Measurements from ENCODE around the gene TGFB1I1.
A peak's percentile ranks its signal among the peaks of the same experiment; 100 is the strongest.
"Not testable (repeated sequence)": the region's sequence is repeated elsewhere in the genome, so short reads cannot be mapped to it uniquely, and the experiment has no call there.

TGFB1I1 gene

GRCh38 chr16:31471875-31472708, at the start of gene TGFB1I1:
TSS of gene TGFB1I1 (plus strand) at chr16:31472152. CDS start at chr16:31472189, 37 bp downstream.
- no peak for ATAC-seq

DNA sequence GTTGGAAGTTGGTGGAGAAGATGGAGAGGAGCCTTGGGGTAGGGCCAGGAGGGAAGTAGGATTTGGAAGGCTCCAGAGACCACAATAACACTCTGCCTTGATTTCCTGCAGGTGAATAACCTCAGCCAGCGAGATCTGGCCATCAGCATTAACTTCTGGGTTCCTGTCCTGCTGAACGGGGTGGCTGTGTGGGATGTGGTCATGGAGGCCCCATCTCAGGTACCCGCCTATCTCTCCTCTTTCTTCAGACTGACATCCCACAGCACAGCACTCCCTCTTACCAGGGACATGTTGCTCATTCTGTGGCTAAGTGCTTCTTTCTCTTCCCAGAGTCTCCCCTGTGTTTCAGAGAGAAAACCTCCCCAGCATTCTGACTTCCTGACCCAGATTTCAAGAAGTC, 48.7 kb upstream of the TGFB1I1 start:
- ATAC-seq, result no peak

- no peak for ATAC-seq
Observed at GRCh38 chr16:31423801-31424200, 48.2 kb upstream of the TGFB1I1 start.

GRCh38 chr16:31427441-31428278, 44.3 kb upstream of the TGFB1I1 start:
- ATAC-seq, result peak; percentile 35 to 41

GRCh38 chr16:31428279-31428597, 43.7 kb upstream of the TGFB1I1 start, which contains the start of gene COX6A2:
TSS of gene COX6A2 (minus strand) at chr16:31428360. CDS start at chr16:31428325, 35 bp downstream.
- ATAC-seq, result no peak

DNA sequence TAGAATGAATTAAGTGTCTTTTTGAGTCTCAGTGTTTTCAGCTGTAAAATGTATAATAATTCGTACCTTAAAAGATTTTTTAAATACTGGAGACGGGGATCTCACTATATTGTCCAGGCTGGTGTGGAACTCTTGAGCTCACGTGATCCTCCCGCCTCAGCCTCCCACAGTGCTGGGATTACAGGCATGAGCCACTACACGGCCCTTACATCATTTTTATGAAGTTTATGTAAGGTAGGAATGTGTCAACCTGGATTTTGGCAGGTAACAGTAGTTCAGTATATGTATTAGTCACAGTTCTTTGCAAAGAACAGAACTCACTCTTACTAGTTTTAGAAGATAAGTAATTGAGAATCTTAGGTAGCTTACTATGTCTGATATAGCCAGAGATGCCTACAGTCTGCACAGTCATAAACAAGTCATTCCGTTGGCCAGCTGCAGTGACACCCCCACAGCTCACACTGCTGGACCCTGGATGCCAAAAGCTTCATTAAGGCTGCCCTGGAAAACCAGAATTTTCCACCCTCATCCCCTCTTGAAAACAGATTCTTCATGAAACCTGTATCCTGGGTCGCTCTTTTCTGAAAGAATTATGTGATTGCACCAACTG, 43.2 kb upstream of the TGFB1I1 start:
- ATAC-seq, result no peak

GRCh38 chr16:31429314-31429713, 42.6 kb upstream of the TGFB1I1 start:
- ATAC-seq, result no peak

DNA sequence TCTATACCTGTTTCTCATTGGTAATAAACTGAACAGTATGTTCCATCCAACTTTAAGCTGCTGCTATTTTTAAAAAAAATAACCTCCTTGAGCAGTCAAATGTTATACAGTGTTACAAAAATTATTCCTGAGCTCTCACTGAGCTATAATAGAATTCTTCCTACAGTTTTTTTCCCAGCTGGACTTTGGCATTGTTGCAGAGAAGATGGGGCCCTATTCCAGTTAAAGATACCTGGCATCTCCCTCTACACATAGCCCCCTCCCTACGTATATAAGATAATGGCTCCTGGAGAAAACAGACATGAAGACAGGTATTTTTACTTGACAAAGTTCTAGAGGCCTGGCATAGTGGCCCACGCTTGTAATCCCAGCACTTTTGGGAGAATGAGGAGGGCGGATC, 42.2 kb upstream of the TGFB1I1 start:
- no peak for ATAC-seq

GRCh38 chr16:31430380-31431052, 41.4 kb upstream of the TGFB1I1 start:
- ATAC-seq, result no peak

DNA sequence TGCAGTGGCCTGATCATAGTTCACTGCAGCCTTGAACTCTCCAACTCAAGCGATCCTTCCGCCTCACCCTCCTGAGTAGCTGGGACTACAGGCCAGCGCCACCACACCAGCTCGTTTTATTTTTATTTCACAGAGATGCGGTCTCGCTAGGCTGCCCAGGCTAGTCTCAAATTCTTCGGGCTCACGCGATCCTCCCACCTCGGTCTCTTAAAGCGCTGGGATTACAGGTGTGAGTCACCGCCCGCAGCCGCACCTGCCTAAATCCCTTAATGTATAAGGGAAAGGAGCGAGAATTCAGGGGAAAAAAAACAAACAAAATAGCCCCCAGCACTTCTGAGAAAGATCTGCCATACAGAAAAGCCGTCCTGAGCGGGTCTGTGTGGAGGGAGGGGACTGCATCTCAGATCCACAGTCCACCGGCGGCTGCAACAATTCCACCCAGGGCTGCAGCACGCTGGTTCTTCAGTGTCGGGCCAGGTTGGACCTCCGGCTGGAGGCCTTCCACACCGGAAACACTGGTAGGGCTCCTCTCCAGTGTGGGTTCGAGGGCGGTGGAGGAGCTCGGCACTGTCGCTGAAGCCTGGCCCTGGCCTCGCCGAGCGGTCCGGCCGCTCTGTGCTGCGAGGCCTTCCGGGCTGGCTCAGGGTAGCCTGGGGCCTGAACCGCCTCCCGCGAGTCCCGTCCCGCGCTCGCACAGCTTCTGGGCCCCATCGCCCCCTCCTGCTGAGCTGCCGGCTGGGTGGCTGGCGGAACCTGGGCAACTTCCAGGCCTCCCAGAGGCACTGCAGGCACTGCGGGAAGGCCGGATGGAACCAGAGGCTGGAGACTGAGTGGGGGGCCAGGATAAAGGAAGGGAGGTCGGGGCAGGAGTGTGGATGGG, 36.4 kb upstream of the TGFB1I1 start:
- no peak for ATAC-seq

DNA sequence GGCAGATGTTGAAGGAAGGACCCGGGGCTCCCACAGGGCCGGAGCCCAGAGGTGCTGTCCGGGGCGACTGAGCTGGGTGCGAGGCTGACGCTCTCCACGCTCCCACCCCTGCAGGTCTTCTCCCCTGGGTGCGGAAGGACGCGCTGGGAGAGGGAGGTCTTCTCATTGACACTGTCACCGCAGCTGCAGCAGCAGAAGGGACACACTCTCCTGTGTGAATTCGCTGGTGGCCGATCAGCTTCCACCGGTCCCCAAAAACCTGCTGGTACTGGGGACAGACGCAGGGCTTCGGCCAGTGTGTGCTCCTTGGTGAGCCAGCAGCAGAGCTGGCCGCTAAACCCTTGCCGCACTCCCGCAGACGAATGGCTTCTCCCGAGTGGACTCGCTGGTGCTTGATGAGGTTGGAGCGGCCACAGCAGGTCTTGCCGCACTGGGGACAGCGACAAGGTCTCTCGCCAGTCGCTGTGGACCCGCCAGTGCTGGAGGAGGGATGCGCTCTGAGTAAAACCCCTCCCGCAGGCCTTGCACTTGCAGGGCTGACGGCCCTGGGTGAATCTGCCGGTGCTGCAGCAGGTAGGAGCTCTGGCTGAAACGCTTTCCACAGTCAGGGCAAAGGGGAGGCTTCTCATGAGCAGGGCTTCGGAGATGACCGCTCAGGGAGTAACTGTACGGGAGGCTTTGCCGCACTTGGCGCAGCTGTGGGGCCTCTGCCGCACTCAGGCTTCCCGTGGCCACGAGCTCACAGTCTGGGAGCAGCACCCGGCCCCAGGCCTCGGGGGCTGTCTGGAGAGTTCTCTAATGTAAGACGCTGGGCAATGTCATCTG, 35.5 kb upstream of the TGFB1I1 start:
- ATAC-seq, result no peak

GRCh38 chr16:31438414-31438813, 33.5 kb upstream of the TGFB1I1 start:
- no peak for ATAC-seq

DNA sequence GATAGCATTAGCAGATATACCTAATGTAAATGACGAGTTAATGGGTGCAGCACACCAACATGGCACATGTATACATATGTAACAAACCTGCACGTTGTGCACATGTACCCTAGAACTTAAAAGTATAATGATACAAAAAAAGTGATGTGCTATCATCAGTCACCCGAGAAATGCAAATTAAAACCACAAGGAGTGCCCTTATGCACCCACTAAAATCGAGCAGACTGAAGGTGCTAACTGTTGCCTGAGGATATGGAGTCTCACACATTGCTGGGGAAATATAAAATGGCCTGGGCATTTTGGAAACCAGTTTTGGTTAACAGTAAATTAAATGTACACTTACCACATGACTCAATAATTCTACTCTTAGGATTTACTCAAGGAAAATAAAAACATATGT, 32.9 kb upstream of the TGFB1I1 start:
- ATAC-seq, result not testable (repeated sequence)

DNA sequence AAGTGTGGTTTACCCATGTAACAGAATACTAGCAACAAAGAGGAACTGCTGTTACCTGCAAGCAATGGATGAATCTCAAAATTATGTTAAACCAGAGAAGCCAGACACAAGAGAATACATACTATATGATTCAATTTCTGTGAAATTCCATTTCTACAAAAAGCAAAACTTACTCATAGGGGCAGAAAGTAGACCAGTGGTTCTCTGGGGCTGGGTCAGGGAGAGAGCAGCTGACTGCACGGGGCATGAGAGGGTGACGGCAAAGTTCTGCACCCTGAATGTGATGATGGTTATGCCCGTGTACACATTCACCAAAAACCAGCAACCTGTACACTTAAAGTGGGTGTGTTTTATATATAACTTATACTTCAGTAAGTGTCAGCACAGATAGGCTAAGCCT, 32.4 kb upstream of the TGFB1I1 start:
- no peak for ATAC-seq

GRCh38 chr16:31440516-31441184, 31.3 kb upstream of the TGFB1I1 start:
- no peak for ATAC-seq

DNA sequence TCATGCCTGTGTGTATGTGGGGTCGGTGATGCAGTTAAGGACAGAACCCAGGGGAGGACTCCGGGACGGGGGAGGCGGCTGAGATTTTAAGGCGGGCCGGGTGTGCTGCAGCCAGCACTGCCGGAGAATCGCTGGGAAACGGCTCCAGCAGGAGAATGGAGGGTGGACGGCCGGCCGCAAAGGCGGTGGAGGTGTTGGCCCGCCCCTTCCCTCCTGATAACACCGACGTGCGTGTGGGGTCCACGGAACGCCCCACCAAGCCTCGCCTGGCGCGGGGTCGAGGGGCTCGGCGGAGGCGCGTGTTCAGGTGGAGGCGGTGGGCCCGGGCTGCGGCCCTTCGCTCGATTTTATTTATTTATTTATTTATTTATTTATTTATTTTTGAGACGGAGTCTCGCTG, 30.0 kb upstream of the TGFB1I1 start:
- no peak for ATAC-seq

GRCh38 chr16:31445931-31446330, 26.0 kb upstream of the TGFB1I1 start:
- ATAC-seq, result not testable (repeated sequence)

GRCh38 chr16:31451201-31451600, 20.8 kb upstream of the TGFB1I1 start:
- no peak for ATAC-seq

GRCh38 chr16:31451681-31452351, 20.1 kb upstream of the TGFB1I1 start:
- ATAC-seq, result peak; percentile 37 to 58

DNA sequence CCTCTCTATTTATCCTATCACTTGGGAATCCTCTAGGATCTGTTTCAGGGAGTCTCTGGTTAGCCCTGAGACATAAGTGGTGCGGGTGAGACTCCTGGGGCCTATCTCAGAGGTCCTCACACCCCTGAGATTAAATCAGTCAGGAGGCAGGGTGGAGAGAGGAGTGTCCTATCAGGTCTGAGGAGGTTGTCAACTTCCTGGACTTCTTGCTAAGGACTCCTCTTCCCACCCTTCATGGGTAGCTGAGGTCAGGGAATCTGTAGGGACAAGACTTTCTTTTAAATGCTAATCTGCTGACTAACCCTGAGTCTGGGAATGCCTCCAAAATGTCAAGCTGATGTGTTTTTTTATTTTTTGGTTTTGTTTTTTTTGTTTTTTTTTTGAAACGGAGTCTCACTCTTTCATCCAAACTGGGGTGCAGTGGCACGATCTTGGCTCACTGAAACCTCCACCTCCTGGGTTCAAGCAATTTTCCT, 19.3 kb upstream of the TGFB1I1 start:
- ATAC-seq, result no peak
